NCI-H345 (cell line): ENCODE data around the gene PRKD1.

Experiments used
- DNase-seq: peaks from one replicate; lab custom pipeline; 2025; lab: John Stamatoyannopoulos, UW

Gene PRKD1

GRCh38 chr14:29927376-29928116, at the start of gene PRKD1:
Gene PRKD1, minus strand, starts transcription at chr14:29927847.
- DNase-seq: peak; percentile 48

- no peak for DNase-seq
These were observed 43.5 kb upstream of the PRKD1 start for GRCh38 chr14:29971101-29971500.

GRCh38 chr14:29955087-29955486, 27.4 kb upstream of the PRKD1 start:
- no peak for DNase-seq

- no peak for DNase-seq
These were observed 25.9 kb upstream of the PRKD1 start for GRCh38 chr14:29953501-29953900.

GRCh38 chr14:29944091-29944490, 16.4 kb upstream of the PRKD1 start:
- DNase-seq: no peak

GRCh38 chr14:29941401-29941800, 13.8 kb upstream of the PRKD1 start:
- DNase-seq: no peak

GRCh38 chr14:29940482-29940881, 12.8 kb upstream of the PRKD1 start:
- no peak for DNase-seq

- DNase-seq: no peak
These were observed 9.5 kb upstream of the PRKD1 start for GRCh38 chr14:29937116-29937515.

GRCh38 chr14:29930283-29930682, 2.6 kb upstream of the PRKD1 start:
- DNase-seq: no peak

- no peak for DNase-seq
These were observed 532 bp upstream of the PRKD1 start for GRCh38 chr14:29928117-29928640.

GRCh38 chr14:29926701-29927375, 809 bp downstream of the PRKD1 start:
- DNase-seq: peak; percentile 57

GRCh38 chr14:29926228-29926627, 1.4 kb downstream of the PRKD1 start:
- DNase-seq: no peak

GRCh38 chr14:29925736-29926135, 1.9 kb downstream of the PRKD1 start:
- DNase-seq: no peak

GRCh38 chr14:29925101-29925722, 2.4 kb downstream of the PRKD1 start:
- no peak for DNase-seq

GRCh38 chr14:29919845-29920244, 7.8 kb downstream of the PRKD1 start:
- no peak for DNase-seq

- no peak for DNase-seq
These were observed 8.7 kb downstream of the PRKD1 start for GRCh38 chr14:29918981-29919380.

GRCh38 chr14:29913566-29913965, 14.1 kb downstream of the PRKD1 start:
- no peak for DNase-seq

GRCh38 chr14:29911810-29912209, 15.8 kb downstream of the PRKD1 start:
- no peak for DNase-seq

- no peak for DNase-seq
These were observed 18.7 kb downstream of the PRKD1 start for GRCh38 chr14:29908652-29909577.

GRCh38 chr14:29906256-29906870, 21.3 kb downstream of the PRKD1 start:
- DNase-seq: peak; percentile 50

GRCh38 chr14:29905543-29905942, 22.1 kb downstream of the PRKD1 start:
- DNase-seq: no peak
